ENCODE measurements around the gene LIX1L. TPM values are rescaled to one million over a fixed set of nuclear protein-coding genes. Genes with fewer than 3 reads are reported as not detected.

LIX1L gene
- total and polyA plus RNA-seq, 4 experiments from 2014 or later = 35.3 to 66.1 (median 50.1) TPM

DNA sequence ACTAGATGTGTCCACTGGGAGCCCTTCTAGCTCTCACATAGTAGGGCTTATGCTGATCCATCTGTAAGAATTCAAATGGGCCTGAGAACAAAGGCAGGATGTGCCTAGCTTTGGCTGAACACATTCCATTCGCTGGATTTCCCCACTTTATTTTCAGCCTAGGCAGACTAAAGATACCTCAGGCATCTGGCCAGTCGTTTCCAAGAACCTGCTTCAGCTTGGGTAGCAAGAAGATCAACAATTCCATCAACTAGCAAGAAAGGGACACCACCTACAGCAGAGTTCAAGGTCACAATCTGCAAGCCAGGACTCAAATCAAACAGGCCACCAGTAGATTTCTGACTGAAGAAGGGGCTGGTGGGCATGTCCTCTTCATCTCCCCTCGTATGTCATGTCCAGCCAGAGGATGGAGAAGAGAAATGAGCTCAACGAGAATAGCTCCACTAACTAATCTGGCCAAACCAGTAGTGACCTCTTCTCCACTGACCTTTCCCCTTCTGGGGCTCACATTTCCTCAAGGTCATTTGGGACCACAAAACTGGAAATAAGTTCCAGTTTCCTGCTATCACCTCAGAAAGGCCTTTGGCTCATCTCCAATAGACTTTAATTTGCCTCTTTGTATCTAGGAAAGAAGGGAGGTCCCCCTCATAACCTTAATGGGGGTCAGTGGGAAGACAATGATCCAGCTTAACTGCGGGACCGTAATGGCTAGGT is 24.4 kb upstream of the LIX1L start:
- H3K4me3 Mint-ChIP-seq = peak overlapping the region in 7 of 8 donors; percentile 15 to 67 (median 49)

GRCh38 chr1:145980457-145980994 is 22.7 kb upstream of the LIX1L start:
- Histone ChIP-seq H3K4me1 (ENCODE audit: insufficient read depth, low read length) (peaks cover 85% of the 10 kb centered on the region), H3K27me3 (ENCODE audit: insufficient read depth, low read length) (no peaks in the 10 kb centered on the region), H3K4me3 (ENCODE audit: low read length in 2 of 2) (peak overlapping the region; percentile 5 to 52), H3K36me3 (ENCODE audit: insufficient read depth, low read length) (no peaks in the 10 kb centered on the region), H3K9me3 (ENCODE audit: control insufficient read depth in 1 of 2, low read length in 2 of 2) (no peaks in the 10 kb centered on the region), H3K27ac (ENCODE audit: low read depth, low read length) (peak overlapping the region; percentile 70)
- Mint-ChIP-seq H3K27me3 (no peaks in the 10 kb centered on the region), H3K36me3 (peaks cover 0 to 6% of the 10 kb centered on the region in 2 donors), H3K9me3 (no peaks in the 10 kb centered on the region), H3K4me1 (peaks cover 0 to 38% (median 19%) of the 10 kb centered on the region in 4 donors), H3K27ac (no peak overlapping the region), H3K4me3 (peak overlapping the region in 1 of 8 donors; percentile 18)
- DNase-seq = no peak
- intact Hi-C loops (cut with micrococcal nuclease) = no loop called here
- ChIA-PET CTCF (ENCODE audit: partially characterized antibody) (interaction anchor here (1.4 to 8.4 kb wide), 10 partner anchors 12 to 136 kb away, joined by 5 to 447 read pairs (median 35); partner anchors contain the start of genes ANKRD34A, LIX1L, NUDT17 and POLR3GL), POLR2A (ENCODE audit: partially characterized antibody) (interaction anchor here (1.0 to 25.2 kb wide), 8 partner anchors 19 to 156 kb away, joined by 3 to 1967 read pairs (median 32); partner anchors contain the start of genes ANKRD34A, LIX1L, PEX11B and PIAS3)

More for the DNA sequence above, 24.4 kb upstream of the LIX1L start:
- Mint-ChIP-seq H3K27me3 (no peaks in the 10 kb centered on the region), H3K36me3 (peaks cover 0 to 6% of the 10 kb centered on the region in 2 donors), H3K4me1 (peaks cover 0 to 46% (median 21%) of the 10 kb centered on the region in 4 donors), H3K27ac (peak overlapping the region in 3 of 7 donors; percentile 54 to 88 (median 86)), H3K9me3 (no peaks in the 10 kb centered on the region)
- Histone ChIP-seq H3K4me1 (ENCODE audit: insufficient read depth, low read length) (peaks cover 98% of the 10 kb centered on the region), H3K4me3 (ENCODE audit: low read length in 2 of 2) (no peak overlapping the region), H3K27ac (ENCODE audit: low read depth, low read length) (peak overlapping the region; percentile 70), H3K36me3 (ENCODE audit: insufficient read depth, low read length) (no peaks in the 10 kb centered on the region), H3K9me3 (ENCODE audit: control insufficient read depth in 1 of 2, low read length in 2 of 2) (no peaks in the 10 kb centered on the region), H3K27me3 (ENCODE audit: insufficient read depth, low read length) (no peaks in the 10 kb centered on the region)
- DNase-seq = no peak
- intact Hi-C loops (cut with micrococcal nuclease) = no loop called here
- ChIA-PET POLR2A (ENCODE audit: partially characterized antibody) (interaction anchor here (1.0 to 25.2 kb wide), 3 partner anchors 18 to 53 kb away, joined by 4 to 1967 read pairs (median 203); partner anchors contain the start of genes ANKRD34A, LIX1L, POLR3GL and TXNIP), CTCF (ENCODE audit: partially characterized antibody) (interaction anchor here (1.2 to 8.4 kb wide), 5 partner anchors 9 to 136 kb away, joined by 4 to 447 read pairs (median 98); partner anchors contain the start of genes ANKRD34A, NUDT17, POLR3GL and TXNIP)

DNA sequence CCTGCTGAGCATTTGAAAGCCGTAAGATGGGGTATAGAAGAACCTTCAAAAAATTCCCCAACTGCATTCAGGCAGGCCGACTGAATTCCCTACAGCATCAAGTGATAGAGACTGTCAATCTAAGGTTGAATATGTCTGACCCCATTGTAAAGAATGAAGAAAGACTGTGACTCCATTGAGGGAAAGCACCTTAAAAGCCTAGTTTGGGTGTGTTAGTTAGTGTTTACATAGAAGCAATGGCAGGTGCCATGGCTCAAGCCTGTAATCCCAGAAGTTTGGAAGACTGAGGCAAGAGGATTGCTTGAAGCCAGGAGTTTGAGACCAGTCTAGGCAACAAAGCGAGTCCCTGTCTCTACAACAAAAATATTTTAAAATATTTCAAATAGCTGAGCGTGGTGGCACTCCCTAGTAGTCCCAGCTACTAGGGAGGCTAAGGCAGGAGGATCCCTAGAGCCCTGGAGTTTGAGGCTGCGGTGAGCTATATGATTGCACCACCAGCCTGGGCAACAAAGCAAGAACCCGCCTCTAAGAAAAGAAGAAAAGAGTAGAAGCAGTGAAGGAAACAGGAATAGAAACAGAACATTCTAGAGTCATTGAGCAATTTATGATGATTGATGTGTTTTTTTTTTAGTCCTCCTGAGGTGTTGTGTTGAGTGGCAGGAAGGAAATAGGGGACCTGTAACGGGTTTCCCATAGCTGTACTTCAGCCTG is 22.1 kb upstream of the LIX1L start:
- H3K4me1 Mint-ChIP-seq = peaks cover 5 to 36% (median 20%) of the 10 kb centered on the region in 4 donors
- CTCF ChIA-PET (ENCODE audit: partially characterized antibody) = interaction anchor here (0.8 to 8.4 kb wide), 20 partner anchors 13 to 135 kb away, joined by 3 to 447 read pairs (median 10); partner anchors contain the start of genes ANKRD34A, HJV, ITGA10 and LIX1L
- POLR2A ChIA-PET (ENCODE audit: partially characterized antibody) = interaction anchor here (0.7 to 25.2 kb wide), 12 partner anchors 19 to 155 kb away, joined by 3 to 1967 read pairs (median 12); partner anchors contain the start of genes ANKRD34A, LIX1L, NUDT17 and PEX11B

DNA sequence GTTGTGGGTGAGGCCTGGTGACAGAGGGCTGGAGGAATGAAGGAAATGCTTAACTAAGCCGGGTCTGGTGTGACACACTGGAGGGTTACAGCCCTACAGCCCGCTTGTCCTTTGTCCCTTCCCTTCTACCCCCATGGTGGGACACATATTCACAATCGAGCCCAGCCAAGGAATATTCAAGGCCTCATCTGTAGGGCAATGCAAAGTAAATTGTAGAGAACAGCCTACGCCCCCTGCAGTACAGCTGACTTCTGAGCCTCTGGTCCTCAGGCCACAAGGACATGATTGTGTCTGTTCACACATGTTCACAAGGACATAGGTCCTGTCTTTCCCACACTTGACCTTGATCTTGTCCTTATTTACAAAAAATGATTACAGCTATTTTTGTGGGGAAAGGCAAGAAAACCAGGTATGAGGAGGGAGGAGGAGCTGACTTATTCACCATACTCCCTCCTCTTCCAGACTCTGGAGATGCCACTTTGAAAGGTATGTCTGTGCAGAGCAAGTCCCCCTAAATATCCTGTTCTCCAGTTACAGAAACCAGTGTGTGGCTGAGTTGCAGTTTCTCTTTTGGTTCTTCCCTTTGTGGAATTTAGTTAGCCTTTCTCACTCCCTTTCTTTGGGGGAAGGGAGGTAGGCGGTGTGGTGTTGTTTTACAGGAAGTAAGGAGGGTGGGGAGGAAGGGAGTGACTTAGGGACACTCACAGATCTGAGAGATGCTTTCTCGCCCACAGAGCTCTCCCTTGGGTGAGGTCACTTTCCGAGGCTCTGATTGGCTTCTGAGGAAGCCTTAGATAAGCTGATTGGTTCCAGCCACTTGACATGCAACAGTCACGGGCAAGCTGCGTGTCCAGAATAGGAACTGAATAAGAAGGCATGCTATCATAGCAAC is 21.3 kb upstream of the LIX1L start:
- Histone ChIP-seq H3K4me1 (ENCODE audit: insufficient read depth, low read length) (peaks cover 77% of the 10 kb centered on the region), H3K27ac (ENCODE audit: low read depth, low read length) (peak overlapping the region; percentile 70), H3K9me3 (ENCODE audit: control insufficient read depth in 1 of 2, low read length in 2 of 2) (no peaks in the 10 kb centered on the region), H3K27me3 (ENCODE audit: insufficient read depth, low read length) (no peaks in the 10 kb centered on the region), H3K36me3 (ENCODE audit: insufficient read depth, low read length) (peaks cover 5% of the 10 kb centered on the region), H3K4me3 (ENCODE audit: low read length in 2 of 2) (peak overlapping the region; percentile 52 to 62)
- Mint-ChIP-seq H3K27me3 (no peaks in the 10 kb centered on the region), H3K4me3 (no peak overlapping the region), H3K9me3 (no peaks in the 10 kb centered on the region), H3K27ac (no peak overlapping the region), H3K36me3 (peaks cover 6 to 9% of the 10 kb centered on the region in 2 donors), H3K4me1 (peaks cover 13 to 31% (median 21%) of the 10 kb centered on the region in 4 donors)
- intact Hi-C loops (cut with micrococcal nuclease) = loop anchor here (1.0 kb wide), 2 partner anchors 9 to 17 kb away; partner anchors contain the start of gene TXNIP
- ChIA-PET CTCF (ENCODE audit: partially characterized antibody) (interaction anchor here (0.8 to 8.4 kb wide), 22 partner anchors 13 to 134 kb away, joined by 3 to 447 read pairs (median 8); partner anchors contain the start of genes ANKRD34A, HJV, ITGA10 and LIX1L), POLR2A (ENCODE audit: partially characterized antibody) (interaction anchor here (0.6 to 25.2 kb wide), 14 partner anchors 18 to 154 kb away, joined by 3 to 1967 read pairs (median 9); partner anchors contain the start of genes ANKRD34A, LIX1L, NUDT17 and PEX11B)
- peak; percentile 78 to 94 (median 81) for DNase-seq

More for the DNA sequence above, 22.1 kb upstream of the LIX1L start:
- Histone ChIP-seq H3K36me3 (ENCODE audit: insufficient read depth, low read length) (peaks cover 4% of the 10 kb centered on the region), H3K4me1 (ENCODE audit: insufficient read depth, low read length) (peaks cover 79% of the 10 kb centered on the region), H3K27ac (ENCODE audit: low read depth, low read length) (peak overlapping the region; percentile 70), H3K9me3 (ENCODE audit: control insufficient read depth in 1 of 2, low read length in 2 of 2) (no peaks in the 10 kb centered on the region), H3K27me3 (ENCODE audit: insufficient read depth, low read length) (no peaks in the 10 kb centered on the region), H3K4me3 (ENCODE audit: low read length in 2 of 2) (peak overlapping the region; percentile 52 to 62)
- no peak overlapping the region for H3K27ac Mint-ChIP-seq
- peaks cover 6 to 9% of the 10 kb centered on the region in 2 donors for H3K36me3 Mint-ChIP-seq
- H3K9me3 Mint-ChIP-seq = no peaks in the 10 kb centered on the region
- peak in 4 of 5 donors; percentile 58 to 68 (median 62) for DNase-seq
- intact Hi-C loops (cut with micrococcal nuclease) = loop anchor here (1.0 kb wide), 2 partner anchors 8 to 16 kb away; partner anchors contain the start of gene TXNIP
- H3K27me3 Mint-ChIP-seq = no peaks in the 10 kb centered on the region
- no peak overlapping the region for H3K4me3 Mint-ChIP-seq

DNA sequence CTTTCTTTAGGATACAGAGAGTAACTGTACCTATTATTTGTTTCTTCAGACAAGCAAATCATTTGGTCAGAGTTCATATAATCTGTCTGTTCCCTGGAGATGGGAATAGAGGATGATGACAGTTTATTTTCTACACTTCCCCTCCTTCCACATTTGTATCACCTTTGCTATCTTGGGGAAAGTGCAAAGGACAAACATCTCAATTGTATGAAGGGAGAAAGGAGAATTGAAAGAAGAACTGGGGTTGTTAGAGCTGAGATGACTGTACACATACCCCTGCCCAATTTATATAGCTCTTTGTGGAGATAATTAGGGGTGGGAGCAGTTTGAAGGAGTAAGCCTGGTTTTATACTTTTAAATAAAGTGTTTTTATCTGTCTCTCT is 20.6 kb upstream of the LIX1L start:
- intact Hi-C loops (cut with micrococcal nuclease) = no loop called here

More for the DNA sequence above, 20.6 kb upstream of the LIX1L start:
- Histone ChIP-seq H3K4me3 (ENCODE audit: low read length in 2 of 2) (peak overlapping the region; percentile 52 to 62), H3K27ac (ENCODE audit: low read depth, low read length) (peak overlapping the region; percentile 70), H3K27me3 (ENCODE audit: insufficient read depth, low read length) (no peaks in the 10 kb centered on the region), H3K36me3 (ENCODE audit: insufficient read depth, low read length) (peaks cover 5% of the 10 kb centered on the region), H3K4me1 (ENCODE audit: insufficient read depth, low read length) (peaks cover 71% of the 10 kb centered on the region), H3K9me3 (ENCODE audit: control insufficient read depth in 1 of 2, low read length in 2 of 2) (no peaks in the 10 kb centered on the region)
- H3K9me3 Mint-ChIP-seq = no peaks in the 10 kb centered on the region
- POLR2A ChIA-PET (ENCODE audit: partially characterized antibody) = interaction anchor here (0.6 to 25.2 kb wide), 11 partner anchors 17 to 153 kb away, joined by 3 to 1967 read pairs (median 11); partner anchors contain the start of genes ANKRD34A, LIX1L, NUDT17 and PEX11B
- CTCF ChIA-PET (ENCODE audit: partially characterized antibody) = interaction anchor here (1.2 to 8.4 kb wide), 16 partner anchors 13 to 134 kb away, joined by 5 to 447 read pairs (median 22); partner anchors contain the start of genes ANKRD34A, HJV, LIX1L and NUDT17
- peaks cover 6 to 9% of the 10 kb centered on the region in 2 donors for H3K36me3 Mint-ChIP-seq
- no peaks in the 10 kb centered on the region for H3K27me3 Mint-ChIP-seq
- no peak overlapping the region for H3K27ac Mint-ChIP-seq
- DNase-seq = no peak
- no peak overlapping the region for H3K4me3 Mint-ChIP-seq
- H3K4me1 Mint-ChIP-seq = peaks cover 14 to 26% (median 20%) of the 10 kb centered on the region in 4 donors

Data from CD4-positive, alpha-beta memory T cell (primary cell).